GM12878 (cell line): Measurements from ENCODE around the gene C17orf113. TPM values are rescaled to one million over a fixed set of nuclear protein-coding genes. Genes with fewer than 3 reads are reported as not detected.
"Not testable (repeated sequence)": the region's sequence is repeated elsewhere in the genome, so short reads cannot be mapped to it uniquely, and the experiment has no call there.

ENCODE experiments used
- ATAC-seq: fragments of 200-7000 bp; cut with Tn5 transposase; 3 replicates; pipeline ENCODE4 v1.9.1; 2020; ENCODE audit warnings: mild to moderate bottlenecking, moderate library complexity
- BruUV-seq: library from RNA; stranded (reverse); fragments of 400-500 nt; replicated peaks from 2 replicates; lab custom pipeline; 2021; lab: Mats Ljungman, UMichigan
- CTCF ChIA-PET: fragments of 300-600 bp; sonication (Branson Sonifier 250); formaldehyde crosslinking; extraction: SDS; loops from one replicate; lab custom pipeline; 2021; ENCODE audit warnings: inconsistent platforms; lab: Yijun Ruan, JAX
- POLR2A ChIA-PET: fragments of 350-600 bp; formaldehyde crosslinking; extraction: SDS; loops from one replicate; lab custom pipeline; 2021; ENCODE audit warnings: inconsistent platforms; lab: Charles Lee
- RAD21 ChIA-PET: fragments of 300-600 bp; sonication (Branson Sonifier 250); formaldehyde crosslinking; loops from one replicate; lab custom pipeline; 2023; ENCODE audit warnings: antibody characterized with exemption; ENCODE audit not compliant: unreplicated experiment; lab: Charles Lee
- SMC1A ChIA-PET: fragments of 300-600 bp; sonication (Branson Sonifier 250); formaldehyde crosslinking; loops from one replicate; lab custom pipeline; 2023; ENCODE audit not compliant: unreplicated experiment, uncharacterized antibody; lab: Charles Lee
- DNase-seq: peaks from one replicate; pipeline ENCODE4 v3.0.0-alpha.2; 2011; ENCODE audit warnings: low read depth, low spot score
- FAIRE-seq: peaks from 3 replicates; lab custom pipeline; 2011; peaks lifted over from hg19 to GRCh38; lab: Jason Lieb, UNC
- H2AFZ ChIP-seq: 2 replicates; pipeline ENCODE4 v1.6.0; 2011; ENCODE audit warnings: low read depth, low read length, control low read depth; ENCODE audit not compliant: control insufficient read depth
- H3K27ac ChIP-seq: 2 replicates; pipeline ENCODE4 v1.5.1; 2011; ENCODE audit warnings: control low read depth; ENCODE audit not compliant: control insufficient read depth, insufficient read depth
- H3K27me3 ChIP-seq, 2 experiments: replicated peaks in 1 of 2; 2 replicates each; pipeline versions ENCODE4 v1.6.0 to v1.6.1; 2011; ENCODE audit warnings: low read length in 1 of 2; ENCODE audit not compliant: control insufficient read depth in 2 of 2, insufficient read depth in 2 of 2
- H3K36me3 ChIP-seq, 2 experiments: 2 replicates each; pipeline ENCODE4 v1.5.1; 2011; ENCODE audit warnings: low read length in 1 of 2; ENCODE audit not compliant: control insufficient read depth in 2 of 2, insufficient read depth in 2 of 2
- H3K4me1 ChIP-seq: 2 replicates; pipeline ENCODE4 v1.6.1; 2011; ENCODE audit warnings: mild to moderate bottlenecking, low read length, moderate library complexity, mixed read lengths; ENCODE audit not compliant: control insufficient read depth, insufficient read depth
- H3K4me2 ChIP-seq: 2 replicates; pipeline ENCODE4 v1.6.0; 2011; ENCODE audit warnings: control low read depth; ENCODE audit not compliant: control insufficient read depth, insufficient read depth
- H3K4me3 ChIP-seq: fragments of 200-600 bp; sonication (generic); 2 replicates; pipeline ENCODE4 v1.5.1; 2016
- H3K79me2 ChIP-seq: 2 replicates; pipeline ENCODE4 v1.6.0; 2011; ENCODE audit warnings: low read length; ENCODE audit not compliant: control insufficient read depth, insufficient read depth
- H3K9ac ChIP-seq: 2 replicates; pipeline ENCODE4 v1.8.0; 2011; ENCODE audit warnings: low read length, control low read depth, mixed read lengths; ENCODE audit not compliant: control insufficient read depth, insufficient read depth
- H3K9me3 ChIP-seq: replicated peaks from 3 replicates; pipeline ENCODE4 v1.5.1; 2011; ENCODE audit warnings: mild to moderate bottlenecking, low read length; ENCODE audit not compliant: control insufficient read depth, insufficient read depth
- H4K20me1 ChIP-seq: 2 replicates; pipeline ENCODE4 v1.6.0; 2011; ENCODE audit not compliant: control insufficient read depth, insufficient read depth
- MLLT1 ChIP-seq: fragments of 450-650 bp; IDR thresholded peaks from 2 replicates; pipeline ENCODE4 v1.6.1; 2016; ENCODE audit warnings: mild to moderate bottlenecking
- WGBS: methylation state at CpG from one replicate; pipeline ENCODE4 v1.1.6; 2016; ENCODE audit warnings: low lambda C conversion rate; ENCODE audit not compliant: insufficient replicate concordance, insufficient coverage; ENCODE audit errors: missing lambda C conversion rate; 5-methylcytosine and 5-hydroxymethylcytosine counted together
- in situ Hi-C: fragments of 300-500 bp; cut with MboI; formaldehyde crosslinking; loops from 9 replicates; pipeline ENCODE4 v1.14.3; 2018; ENCODE audit warnings: mixed read lengths
- intact Hi-C: fragments of 100-400 bp; cut with micrococcal nuclease; formaldehyde crosslinking; loops from one replicate; pipeline ENCODE4 v1.14.2; 2022; ENCODE audit not compliant: unreplicated experiment
- polyA plus RNA-seq, 11 experiments: library from polyadenylated mRNA; depleted of rRNA in 4 of 11; unstranded in 6 of 11; stranded (reverse) in 5 of 11; fragments of >200 nt; fragmentation: Nextera tagmentation in 4 of 11; fragmentation: Illumina TruSeq in 1 of 11; extraction: Ambion mirVana in 4 of 11; extraction: Trizol in 1 of 11; gene quantifications; 1 replicate in 1 of 11; 2 replicates in 10 of 11; pipeline versions ENCODE4 v1.2.1 to v1.2.3, GENCODE V29; 2011 to 2016; ENCODE audit warnings: inconsistent platforms in 2 of 11, missing spikeins in 2 of 11, low read depth in 1 of 11
- total RNA-seq, 4 experiments: library from RNA; depleted of rRNA in 3 of 4; stranded (reverse); fragments of >200 nt in 3 of 4; fragmentation: Illumina TruSeq in 1 of 4; extraction: Trizol in 1 of 4; gene quantifications; 2 replicates each; pipeline versions ENCODE4 v1.2.1 to v1.2.3, GENCODE V29; 2013 to 2021

C17orf113 gene
- total and polyA plus RNA-seq, 10 of the 15 experiments (the other 5 are each of a cell fraction or from before 2014, with no cell fraction given): 0.03 to 0.17 (median 0.08) TPM; not detected in 3

- intact Hi-C loops, H3K4me3 ChIP-seq, H3K4me2 ChIP-seq, H3K27ac ChIP-seq, H3K9me3 ChIP-seq, H4K20me1 ChIP-seq, ATAC-seq, H2AFZ ChIP-seq, FAIRE-seq, H3K9ac ChIP-seq: not testable (repeated sequence)
- in situ Hi-C loops: loop anchor here (25.0 kb wide), 1 partner anchor 1199 kb away; the partner anchor contains the start of gene TMEM106A
- POLR2A ChIA-PET: interaction anchor here (0.6 to 0.7 kb wide), 3 partner anchors 106 to 254 kb away, joined by 3 to 5 read pairs (median 3); no protein-coding TSS in a partner anchor
- WGBS: 92% methylated on average over 12 of the region's 12 CpGs
- peaks cover 16% of the 10 kb centered on the region for H3K4me1 ChIP-seq
- TF ChIP-seq MLLT1: peak; percentile 86
- TF ChIP-seq, all 136 proteins: peak for 1; not testable (repeated sequence) for 135
- CTCF ChIA-PET: interaction anchor here (1.3 kb wide), 1 partner anchor 11 kb away, joined by 5 read pairs; no protein-coding TSS in a partner anchor
- SMC1A ChIA-PET, DNase-seq, RAD21 ChIA-PET, BruUV-seq, H3K27me3 ChIP-seq, H3K36me3 ChIP-seq: not testable (repeated sequence)
- H3K79me2 ChIP-seq: peaks cover 84% of the 10 kb centered on the region
These were observed 36.7 kb downstream of the C17orf113 start for GRCh38 chr17:42013740-42014139.

GRCh38 chr17:42012363-42012762, 38.0 kb downstream of the C17orf113 start:
- H3K79me2 ChIP-seq: peaks cover 88% of the 10 kb centered on the region
- H3K36me3 ChIP-seq, H4K20me1 ChIP-seq, H3K9ac ChIP-seq, DNase-seq, H3K4me2 ChIP-seq, H3K4me1 ChIP-seq, BruUV-seq, H3K4me3 ChIP-seq, FAIRE-seq, H3K27ac ChIP-seq, H3K27me3 ChIP-seq, ATAC-seq, H3K9me3 ChIP-seq, intact Hi-C loops, H2AFZ ChIP-seq: not testable (repeated sequence)
- ChIA-PET CTCF (interaction anchor here (0.6 to 1.6 kb wide), 3 partner anchors 10 to 28 kb away, joined by 3 to 7 read pairs (median 5); no protein-coding TSS in a partner anchor), SMC1A (interaction anchor here (1.1 to 1.5 kb wide), 3 partner anchors 48 to 108 kb away, joined by 3 to 5 read pairs (median 3); partner anchors contain the start of gene KAT2A), POLR2A (interaction anchor here (1.2 kb wide), 1 partner anchor 18 kb away, joined by 5 read pairs; no protein-coding TSS in a partner anchor), RAD21 (interaction anchor here (0.6 to 1.4 kb wide), 4 partner anchors 16 to 109 kb away, joined by 3 to 4 read pairs (median 4); partner anchors contain the start of gene KAT2A)
- in situ Hi-C loops: loop anchor here (25.0 kb wide), 1 partner anchor 1200 kb away; the partner anchor contains the start of gene TMEM106A
- 95% methylated on average over 4 of the region's 4 CpGs for WGBS
